ENCODE data around the gene NELL2. TPM values are rescaled to one million over a fixed set of nuclear protein-coding genes. Genes with fewer than 3 reads are reported as not detected.
"Not testable (repeated sequence)": the region's sequence is repeated elsewhere in the genome, so short reads cannot be mapped to it uniquely, and the experiment has no call there.

NELL2 gene
- total RNA-seq, 1 experiment from 2014 or later, result 596 TPM

- no peak for DNase-seq (ENCODE audit: low spot score)
- Histone ChIP-seq H3K36me3 (ENCODE audit: insufficient read depth, low read length, poor library complexity, severe bottlenecking) (no peaks in the 10 kb centered on the region), H3K4me3 (ENCODE audit: low read depth, low read length, poor library complexity, severe bottlenecking) (no peak overlapping the region), H3K27ac (ENCODE audit: low read depth, low read length, poor library complexity, severe bottlenecking) (no peak overlapping the region), H3K4me1 (ENCODE audit: insufficient read depth, low read length, poor library complexity, severe bottlenecking) (no peaks in the 10 kb centered on the region), H3K27me3 (replicated peaks; ENCODE audit: insufficient read depth, low read depth, low read length, poor library complexity) (no peaks in the 10 kb centered on the region), H3K9me3 (ENCODE audit: low read depth, low read length, poor library complexity, severe bottlenecking) (no peaks in the 10 kb centered on the region)
- no peak for TF ChIP-seq EZH2 (IDR thresholded peaks at IDR 0.05; ENCODE audit: borderline replicate concordance, low read depth, low read length, poor library complexity, severe bottlenecking)
- TF ChIP-seq, protein P1, sequence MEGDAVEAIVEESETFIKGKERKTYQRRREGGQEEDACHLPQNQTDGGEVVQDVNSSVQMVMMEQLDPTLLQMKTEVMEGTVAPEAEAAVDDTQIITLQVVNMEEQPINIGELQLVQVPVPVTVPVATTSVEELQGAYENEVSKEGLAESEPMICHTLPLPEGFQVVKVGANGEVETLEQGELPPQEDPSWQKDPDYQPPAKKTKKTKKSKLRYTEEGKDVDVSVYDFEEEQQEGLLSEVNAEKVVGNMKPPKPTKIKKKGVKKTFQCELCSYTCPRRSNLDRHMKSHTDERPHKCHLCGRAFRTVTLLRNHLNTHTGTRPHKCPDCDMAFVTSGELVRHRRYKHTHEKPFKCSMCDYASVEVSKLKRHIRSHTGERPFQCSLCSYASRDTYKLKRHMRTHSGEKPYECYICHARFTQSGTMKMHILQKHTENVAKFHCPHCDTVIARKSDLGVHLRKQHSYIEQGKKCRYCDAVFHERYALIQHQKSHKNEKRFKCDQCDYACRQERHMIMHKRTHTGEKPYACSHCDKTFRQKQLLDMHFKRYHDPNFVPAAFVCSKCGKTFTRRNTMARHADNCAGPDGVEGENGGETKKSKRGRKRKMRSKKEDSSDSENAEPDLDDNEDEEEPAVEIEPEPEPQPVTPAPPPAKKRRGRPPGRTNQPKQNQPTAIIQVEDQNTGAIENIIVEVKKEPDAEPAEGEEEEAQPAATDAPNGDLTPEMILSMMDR (conservative IDR thresholded peaks at IDR 0.05; ENCODE audit: low read depth, low read length), result no peak
- CTCF ChIA-PET, result no interaction called here
- POLR2A ChIA-PET (ENCODE audit: low non-redundant PET), result no interaction called here
- no TSS peak for BruUV-seq (replicated peaks)
- intact Hi-C loops (cut with micrococcal nuclease; ENCODE audit: unreplicated experiment), result no loop called here
Measured at GRCh38 chr12:44915958-44916357, 39.8 kb upstream of the NELL2 start.

DNA sequence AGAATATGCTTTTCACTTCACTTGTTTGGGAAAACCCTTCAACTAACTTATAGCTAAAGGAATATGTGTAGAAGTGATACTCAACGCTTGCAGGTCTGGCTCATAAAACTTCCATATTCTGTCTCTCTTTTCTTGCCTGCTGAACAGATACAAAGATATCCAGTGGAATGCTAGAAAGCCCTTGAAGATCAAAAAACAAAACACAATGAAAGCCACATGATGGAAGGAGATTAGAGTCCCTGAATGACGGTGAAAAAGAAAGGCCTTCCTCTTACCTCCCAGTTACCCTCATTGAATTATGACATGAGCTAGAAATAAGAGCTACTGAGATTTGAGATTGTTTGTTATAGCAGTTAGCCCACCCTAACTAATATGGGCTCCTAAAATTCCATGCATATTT lies 28.2 kb upstream of the NELL2 start:
- Histone ChIP-seq H3K9me3 (ENCODE audit: low read depth, low read length, poor library complexity, severe bottlenecking) (peaks cover 10% of the 10 kb centered on the region), H3K4me1 (ENCODE audit: insufficient read depth, low read length, poor library complexity, severe bottlenecking) (no peaks in the 10 kb centered on the region), H3K27ac (ENCODE audit: low read depth, low read length, poor library complexity, severe bottlenecking) (no peak overlapping the region), H3K36me3 (ENCODE audit: insufficient read depth, low read length, poor library complexity, severe bottlenecking) (no peaks in the 10 kb centered on the region), H3K4me3 (ENCODE audit: low read depth, low read length, poor library complexity, severe bottlenecking) (no peak overlapping the region), H3K27me3 (replicated peaks; ENCODE audit: insufficient read depth, low read depth, low read length, poor library complexity) (no peaks in the 10 kb centered on the region)
- no TSS peak for BruUV-seq (replicated peaks)
- ChIA-PET POLR2A (ENCODE audit: low non-redundant PET) (no interaction called here), CTCF (no interaction called here)
- intact Hi-C loops (cut with micrococcal nuclease; ENCODE audit: unreplicated experiment), result no loop called here
- TF ChIP-seq, protein P1 (conservative IDR thresholded peaks at IDR 0.05; ENCODE audit: low read depth, low read length), result no peak
- TF ChIP-seq EZH2 (IDR thresholded peaks at IDR 0.05; ENCODE audit: borderline replicate concordance, low read depth, low read length, poor library complexity, severe bottlenecking), result no peak
- DNase-seq (ENCODE audit: low spot score), result no peak

GRCh38 chr12:44898108-44898507 lies 22.0 kb upstream of the NELL2 start:
- CTCF ChIA-PET; BruUV-seq (replicated peaks); H3K27ac ChIP-seq (ENCODE audit: low read depth, low read length, poor library complexity, severe bottlenecking); intact Hi-C loops (cut with micrococcal nuclease; ENCODE audit: unreplicated experiment); H3K4me1 ChIP-seq (ENCODE audit: insufficient read depth, low read length, poor library complexity, severe bottlenecking); H3K4me3 ChIP-seq (ENCODE audit: low read depth, low read length, poor library complexity, severe bottlenecking); H3K27me3 ChIP-seq (replicated peaks; ENCODE audit: insufficient read depth, low read depth, low read length, poor library complexity); POLR2A ChIA-PET (ENCODE audit: low non-redundant PET); DNase-seq (ENCODE audit: low spot score); H3K36me3 ChIP-seq (ENCODE audit: insufficient read depth, low read length, poor library complexity, severe bottlenecking): not testable (repeated sequence)
- peaks cover 11% of the 10 kb centered on the region for H3K9me3 ChIP-seq (ENCODE audit: low read depth, low read length, poor library complexity, severe bottlenecking)

DNA sequence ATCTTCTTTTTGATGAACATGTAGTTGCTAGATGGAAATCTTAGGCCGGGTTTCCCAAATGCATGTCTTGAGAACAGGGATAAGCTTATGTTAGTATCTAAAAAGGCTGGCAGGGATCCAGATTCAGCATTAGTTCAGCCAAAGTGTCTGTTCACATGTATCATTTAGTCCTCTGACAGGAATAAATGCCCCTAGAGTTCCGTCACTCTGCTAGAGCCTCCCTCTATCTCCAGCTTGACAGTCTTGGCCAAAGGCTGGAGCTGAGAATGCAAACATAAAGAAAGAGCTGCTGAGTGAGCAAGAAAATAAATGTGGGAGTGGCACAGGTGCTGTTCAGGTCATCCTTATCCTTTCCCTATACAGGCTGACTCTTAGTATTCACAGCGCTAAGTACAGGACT lies 13.8 kb upstream of the NELL2 start:
- Histone ChIP-seq H3K27ac (ENCODE audit: low read depth, low read length, poor library complexity, severe bottlenecking) (peak overlapping the region; percentile 96), H3K27me3 (replicated peaks; ENCODE audit: insufficient read depth, low read depth, low read length, poor library complexity) (no peaks in the 10 kb centered on the region), H3K9me3 (ENCODE audit: low read depth, low read length, poor library complexity, severe bottlenecking) (no peaks in the 10 kb centered on the region), H3K36me3 (ENCODE audit: insufficient read depth, low read length, poor library complexity, severe bottlenecking) (peaks cover 6% of the 10 kb centered on the region), H3K4me1 (ENCODE audit: insufficient read depth, low read length, poor library complexity, severe bottlenecking) (peaks cover 69% of the 10 kb centered on the region), H3K4me3 (ENCODE audit: low read depth, low read length, poor library complexity, severe bottlenecking) (no peak overlapping the region)
- ChIA-PET CTCF (no interaction called here), POLR2A (ENCODE audit: low non-redundant PET) (no interaction called here)
- no TSS peak for BruUV-seq (replicated peaks)
- DNase-seq (ENCODE audit: low spot score), result peak; percentile 88
- intact Hi-C loops (cut with micrococcal nuclease; ENCODE audit: unreplicated experiment), result loop anchor here (1.0 to 5.0 kb wide), 4 partner anchors 39 to 672 kb away; no protein-coding TSS in a partner anchor
- no peak for TF ChIP-seq EZH2 (IDR thresholded peaks at IDR 0.05; ENCODE audit: borderline replicate concordance, low read depth, low read length, poor library complexity, severe bottlenecking)
- TF ChIP-seq, protein P1 (conservative IDR thresholded peaks at IDR 0.05; ENCODE audit: low read depth, low read length), result no peak

All from A673 (cell line).